Trophoblast cell (in vitro differentiated cells and primary cell): ENCODE measurements around the gene MYO10.

Experiments used
- DNase-seq, 2 donors: peaks; one replicate each; pipeline ENCODE4 v3.0.0-alpha.2; 2016
- H2AFZ ChIP-seq: 2 replicates; pipeline ENCODE4 v1.6.1; 2013; ENCODE audit warnings: low read length, moderate library complexity, mild to moderate bottlenecking; ENCODE audit not compliant: insufficient read depth, poor library complexity
- H2AK5ac ChIP-seq: 2 replicates; pipeline ENCODE4 v1.6.1; 2013; ENCODE audit warnings: mild to moderate bottlenecking, low read length
- H2BK120ac ChIP-seq: 2 replicates; pipeline ENCODE4 v1.6.1; 2013; ENCODE audit warnings: low read length, mild to moderate bottlenecking, moderate library complexity; ENCODE audit not compliant: insufficient read depth, poor library complexity
- H2BK12ac ChIP-seq: 2 replicates; pipeline ENCODE4 v1.6.1; 2013; ENCODE audit warnings: mild to moderate bottlenecking, low read length, moderate library complexity
- H2BK5ac ChIP-seq: 2 replicates; pipeline ENCODE4 v1.6.1; 2013; ENCODE audit warnings: low read length, low read depth, moderate library complexity, mild to moderate bottlenecking; ENCODE audit not compliant: poor library complexity
- H3K14ac ChIP-seq: 2 replicates; pipeline ENCODE4 v1.6.1; 2013; ENCODE audit warnings: mild to moderate bottlenecking, low read length
- H3K18ac ChIP-seq: 2 replicates; pipeline ENCODE4 v1.6.1; 2013; ENCODE audit warnings: mild to moderate bottlenecking, low read length
- H3K23ac ChIP-seq: 2 replicates; pipeline ENCODE4 v1.6.1; 2013; ENCODE audit warnings: low read length
- H3K27ac ChIP-seq: 2 replicates; pipeline ENCODE4 v1.5.1; 2013; ENCODE audit warnings: low read depth, mild to moderate bottlenecking, inconsistent platforms, low read length, moderate library complexity
- H3K27me3 ChIP-seq: 2 replicates; pipeline ENCODE4 v1.6.1; 2013; ENCODE audit warnings: inconsistent platforms, mild to moderate bottlenecking, low read length, moderate library complexity; ENCODE audit not compliant: insufficient read depth
- H3K36me3 ChIP-seq, 2 experiments: 1 replicate in 1 of 2; 2 replicates in 1 of 2; pipeline ENCODE4 v1.6.1; 2013; ENCODE audit warnings: low read length in 2 of 2, mild to moderate bottlenecking in 2 of 2, moderate library complexity in 1 of 2; ENCODE audit not compliant: insufficient read depth in 2 of 2, control insufficient read depth in 1 of 2
- H3K4ac ChIP-seq: 2 replicates; pipeline ENCODE4 v1.6.1; 2013; ENCODE audit warnings: low read depth, mild to moderate bottlenecking, low read length, moderate library complexity
- H3K4me1 ChIP-seq, 2 experiments: 1 replicate in 1 of 2; 2 replicates in 1 of 2; pipeline ENCODE4 v1.6.1; 2013; ENCODE audit warnings: low read length in 2 of 2, mild to moderate bottlenecking in 2 of 2, moderate library complexity in 1 of 2; ENCODE audit not compliant: insufficient read depth in 2 of 2, control insufficient read depth in 1 of 2
- H3K4me2 ChIP-seq: 2 replicates; pipeline ENCODE4 v1.6.1; 2013; ENCODE audit warnings: inconsistent platforms, mild to moderate bottlenecking, low read length, moderate library complexity
- H3K4me3 ChIP-seq: 2 replicates; pipeline ENCODE4 v1.5.1; 2013; ENCODE audit warnings: mild to moderate bottlenecking, low read depth, low read length, inconsistent platforms
- H3K79me1 ChIP-seq: one replicate; pipeline ENCODE4 v1.6.1; 2013; ENCODE audit warnings: low read length
- H3K79me2 ChIP-seq: 2 replicates; pipeline ENCODE4 v1.6.1; 2013; ENCODE audit warnings: low read length, mild to moderate bottlenecking; ENCODE audit not compliant: control insufficient read depth, insufficient read depth, poor library complexity
- H3K9ac ChIP-seq: 2 replicates; pipeline ENCODE4 v1.6.1; 2013; ENCODE audit warnings: mild to moderate bottlenecking, low read length
- H3K9me3 ChIP-seq: 2 replicates; pipeline ENCODE4 v1.6.1; 2013; ENCODE audit warnings: low read depth, mild to moderate bottlenecking, control low read depth, inconsistent platforms, low read length; ENCODE audit not compliant: insufficient read depth
- H4K12ac ChIP-seq: 2 replicates; pipeline ENCODE4 v1.6.1; 2013; ENCODE audit warnings: low read depth, mild to moderate bottlenecking, low read length, moderate library complexity
- H4K8ac ChIP-seq: 2 replicates; pipeline ENCODE4 v1.6.1; 2013; ENCODE audit warnings: low read depth, mild to moderate bottlenecking, low read length, moderate library complexity
- H4K91ac ChIP-seq: one replicate; pipeline ENCODE4 v1.6.1; 2013; ENCODE audit warnings: low read depth, mild to moderate bottlenecking, low read length, moderate library complexity
- WGBS: extraction: QIAGEN DNeasy Blood & Tissue Kit; methylation state at CpG from one replicate; pipeline ENCODE4 v1.1.7; 2013; ENCODE audit warnings: missing lambda C conversion rate; ENCODE audit not compliant: insufficient read length, insufficient coverage; ENCODE audit errors: extremely low coverage; 5-methylcytosine and 5-hydroxymethylcytosine counted together

MYO10 gene

DNA sequence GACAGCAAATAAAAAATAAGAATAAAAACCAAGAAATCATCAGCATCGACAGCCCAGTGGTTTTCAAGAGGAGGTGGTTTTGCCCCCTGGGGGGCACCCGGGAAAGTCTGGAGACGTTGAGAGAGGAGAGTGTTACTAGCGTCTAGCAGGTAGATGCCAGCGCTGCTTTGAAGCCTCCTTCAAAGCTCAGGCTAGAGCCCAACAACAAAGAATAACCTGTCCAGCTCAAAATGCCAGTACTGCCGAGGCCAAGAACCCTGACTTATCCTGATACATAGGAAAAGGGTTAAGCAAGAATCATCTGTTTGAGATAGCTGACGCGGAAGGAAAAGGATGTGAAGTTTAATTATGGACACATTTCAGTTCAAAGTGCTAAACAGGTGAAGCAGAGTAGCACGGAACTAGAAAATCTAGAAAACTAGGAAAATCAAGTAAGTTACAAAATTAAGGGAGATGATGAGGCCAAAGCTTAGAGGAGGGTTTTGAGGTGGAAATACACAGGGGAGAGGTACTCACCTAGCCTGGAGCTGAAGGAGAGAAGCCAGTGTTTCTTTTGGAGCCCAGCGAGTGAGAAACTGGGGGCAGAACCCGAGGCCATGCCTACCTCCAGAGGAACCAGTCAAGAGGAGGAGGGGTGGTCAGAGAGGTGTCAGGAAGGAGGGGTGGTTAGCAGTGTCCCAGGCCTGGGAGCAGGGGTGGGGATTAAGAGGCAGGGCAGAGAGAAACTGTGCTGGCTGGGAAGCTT, 198.3 kb downstream of the MYO10 start:
- H3K79me1 ChIP-seq, result peaks cover 22% of the 10 kb centered on the region
- H3K9me3 ChIP-seq, result no peaks in the 10 kb centered on the region
- no peak for DNase-seq
- H3K4me2 ChIP-seq, result peak overlapping the region; percentile 29
- no peak overlapping the region for H4K8ac ChIP-seq
- no CpG with 5 or more reads among the region's 11 CpGs for WGBS
- peak overlapping the region; percentile 61 for H2BK5ac ChIP-seq
- H4K12ac ChIP-seq, result peak overlapping the region; percentile 48
- no peak overlapping the region for H2AK5ac ChIP-seq
- peak overlapping the region; percentile 8 for H3K14ac ChIP-seq
- no peak overlapping the region for H3K18ac ChIP-seq
- H3K9ac ChIP-seq, result no peak overlapping the region
- no peak overlapping the region for H2BK12ac ChIP-seq
- peaks cover 0 to 7% of the 10 kb centered on the region in 2 experiments for H3K36me3 ChIP-seq
- H3K27me3 ChIP-seq, result no peaks in the 10 kb centered on the region
- H3K4ac ChIP-seq, result peak overlapping the region; percentile 33
- H3K4me1 ChIP-seq, result peaks cover 24 to 30% of the 10 kb centered on the region in 2 experiments
- no peak overlapping the region for H3K4me3 ChIP-seq
- peaks cover 13% of the 10 kb centered on the region for H3K79me2 ChIP-seq
- H2AFZ ChIP-seq, result no peak overlapping the region
- peak overlapping the region; percentile 43 for H4K91ac ChIP-seq
- peak overlapping the region; percentile 46 for H2BK120ac ChIP-seq
- H3K27ac ChIP-seq, result peak overlapping the region; percentile 61
- no peak overlapping the region for H3K23ac ChIP-seq

DNA sequence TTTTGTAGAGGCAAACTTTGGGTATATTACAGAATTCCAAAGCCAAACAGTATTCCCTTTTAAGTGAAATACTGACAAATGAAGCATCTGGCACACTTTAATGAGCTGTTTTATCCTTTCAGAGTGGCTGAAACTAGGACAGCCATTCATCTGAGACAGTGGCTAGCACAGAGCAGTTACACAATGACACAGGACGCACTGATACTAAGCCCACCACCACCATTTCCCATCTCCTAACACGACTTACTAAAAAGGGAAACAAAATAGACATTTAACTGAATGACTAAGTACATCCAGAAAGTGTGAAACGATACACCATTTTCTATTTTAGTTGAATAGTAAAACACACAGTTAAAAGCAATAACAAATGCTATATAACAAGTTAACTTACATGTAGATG, 198.9 kb downstream of the MYO10 start:
- WGBS, result no CpG with 5 or more reads among the region's 3 CpGs
- peak overlapping the region; percentile 51 for H4K91ac ChIP-seq
- H2AFZ ChIP-seq, result no peak overlapping the region
- no peak overlapping the region for H3K23ac ChIP-seq
- H3K79me1 ChIP-seq, result peaks cover 19% of the 10 kb centered on the region
- no peak overlapping the region for H4K8ac ChIP-seq
- H2BK12ac ChIP-seq, result peak overlapping the region; percentile 38
- H3K14ac ChIP-seq, result peak overlapping the region; percentile 27
- H3K9me3 ChIP-seq, result no peaks in the 10 kb centered on the region
- H3K9ac ChIP-seq, result no peak overlapping the region
- H3K27me3 ChIP-seq, result no peaks in the 10 kb centered on the region
- H3K4me1 ChIP-seq, result peaks cover 24 to 27% of the 10 kb centered on the region in 2 experiments
- H3K27ac ChIP-seq, result peak overlapping the region; percentile 67
- no peak overlapping the region for H2BK120ac ChIP-seq
- peaks cover 0 to 7% of the 10 kb centered on the region in 2 experiments for H3K36me3 ChIP-seq
- peak overlapping the region; percentile 33 for H3K4me2 ChIP-seq
- peak overlapping the region; percentile 49 for H2BK5ac ChIP-seq
- no peak overlapping the region for H4K12ac ChIP-seq
- H3K18ac ChIP-seq, result no peak overlapping the region
- H3K4me3 ChIP-seq, result no peak overlapping the region
- peaks cover 13% of the 10 kb centered on the region for H3K79me2 ChIP-seq
- H3K4ac ChIP-seq, result peak overlapping the region; percentile 53
- DNase-seq, result no peak
- H2AK5ac ChIP-seq, result no peak overlapping the region

GRCh38 chr5:16736158-16736995, 199.7 kb downstream of the MYO10 start:
- Histone ChIP-seq H2BK12ac (no peak overlapping the region), H4K91ac (peak overlapping the region; percentile 77), H3K4me2 (peak overlapping the region; percentile 51), H3K4me1 (peaks cover 24 to 27% of the 10 kb centered on the region in 2 experiments), H3K79me1 (peaks cover 19% of the 10 kb centered on the region), H3K36me3 (peaks cover 3 to 11% of the 10 kb centered on the region in 2 experiments), H3K9me3 (no peaks in the 10 kb centered on the region), H4K8ac (peak overlapping the region; percentile 32), H3K79me2 (peaks cover 13% of the 10 kb centered on the region), H3K27ac (peak overlapping the region; percentile 90), H2AK5ac (peak overlapping the region; percentile 18), H3K27me3 (no peaks in the 10 kb centered on the region), H2BK120ac (peak overlapping the region; percentile 62), H3K4me3 (no peak overlapping the region), H3K9ac (peak overlapping the region; percentile 14), H3K4ac (peak overlapping the region; percentile 53), H4K12ac (peak overlapping the region; percentile 70), H3K14ac (peak overlapping the region; percentile 34), H2AFZ (peak overlapping the region; percentile 23), H2BK5ac (peak overlapping the region; percentile 90), H3K18ac (no peak overlapping the region), H3K23ac (no peak overlapping the region)
- no CpG with 5 or more reads among the region's 14 CpGs for WGBS
- DNase-seq, result peak; percentile 89
